ENCODE results near the gene YPEL2.

- TF ChIP-seq SP1 (IDR thresholded peaks at IDR 0.05) (no peak), SP1 (CRISPR knock-in tag; IDR thresholded peaks at IDR 0.05) (no peak), PRDM15 (CRISPR knock-in tag; IDR thresholded peaks at IDR 0.05) (no peak), ADNP (CRISPR knock-in tag; IDR thresholded peaks at IDR 0.05) (no peak), CTCF (CRISPR knock-in tag; IDR thresholded peaks at IDR 0.05) (no peak), ZNF331 (CRISPR knock-in tag; IDR thresholded peaks at IDR 0.05) (no peak), KDM1A (CRISPR knock-in tag; IDR thresholded peaks at IDR 0.05) (no peak), ZBTB2 (CRISPR knock-in tag; IDR thresholded peaks at IDR 0.05; ENCODE audit: low read depth) (no peak), CEBPB (IDR thresholded peaks at IDR 0.05; ENCODE audit: borderline replicate concordance, low read depth, low read length) (no peak), CREM (IDR thresholded peaks at IDR 0.05) (no peak), CREM (CRISPR knock-in tag; IDR thresholded peaks at IDR 0.05) (no peak), ZNF501 (CRISPR knock-in tag; IDR thresholded peaks at IDR 0.05) (no peak), NFRKB (IDR thresholded peaks at IDR 0.05) (no peak), ZNF776 (CRISPR knock-in tag; IDR thresholded peaks at IDR 0.05) (no peak), DNMT3B (CRISPR knock-in tag; conservative IDR thresholded peaks at IDR 0.05) (no peak)
Measured at GRCh38 chr17:59300941-59301340, 30.5 kb upstream of the YPEL2 start.
